ENCODE data around the gene ELMO2. TPM values are rescaled to one million over a fixed set of nuclear protein-coding genes. Genes with fewer than 3 reads are reported as not detected.

ELMO2 gene
- total RNA-seq, 6 experiments from 2014 or later = 14.9 to 22.9 (median 17.4) TPM

DNA sequence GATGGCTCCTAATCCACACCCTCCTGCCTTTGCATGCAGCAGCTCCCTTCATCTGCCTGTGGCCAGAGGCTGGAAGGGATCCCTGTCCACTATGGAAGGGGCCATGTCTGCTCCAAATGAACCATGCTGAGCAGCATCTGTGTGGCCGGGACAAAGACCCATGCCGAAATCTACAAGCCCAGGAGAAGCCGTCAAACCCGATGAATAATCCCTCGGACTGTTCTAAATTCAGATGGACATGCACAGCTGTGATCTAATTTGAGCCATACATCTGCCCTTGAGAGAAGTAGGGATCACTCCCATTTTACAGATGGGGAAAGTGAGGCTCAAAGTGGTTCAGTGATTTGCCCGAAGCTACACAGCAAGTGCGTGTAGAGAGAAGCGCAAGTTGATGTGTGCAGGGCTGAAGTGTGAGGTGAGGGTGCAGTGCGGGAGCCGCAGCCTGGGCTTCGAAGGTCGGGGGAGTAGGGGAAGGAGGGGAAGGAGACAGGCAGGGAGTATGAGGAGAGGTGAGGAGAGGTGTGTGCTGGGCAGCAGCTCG lies 75.5 kb downstream of the ELMO2 start:
- DNase-seq (no peak), ATAC-seq (no peak)
- intact Hi-C loops (cut with DNase I) = no loop called here
- Histone ChIP-seq H3K4me1 (no peaks in the 10 kb centered on the region), H3K27ac (no peak overlapping the region), H3K4me3 (no peak overlapping the region), H3K9me3 (no peaks in the 10 kb centered on the region), H3K36me3 (no peaks in the 10 kb centered on the region), H3K27me3 (no peaks in the 10 kb centered on the region)
- TF ChIP-seq, protein P1, sequence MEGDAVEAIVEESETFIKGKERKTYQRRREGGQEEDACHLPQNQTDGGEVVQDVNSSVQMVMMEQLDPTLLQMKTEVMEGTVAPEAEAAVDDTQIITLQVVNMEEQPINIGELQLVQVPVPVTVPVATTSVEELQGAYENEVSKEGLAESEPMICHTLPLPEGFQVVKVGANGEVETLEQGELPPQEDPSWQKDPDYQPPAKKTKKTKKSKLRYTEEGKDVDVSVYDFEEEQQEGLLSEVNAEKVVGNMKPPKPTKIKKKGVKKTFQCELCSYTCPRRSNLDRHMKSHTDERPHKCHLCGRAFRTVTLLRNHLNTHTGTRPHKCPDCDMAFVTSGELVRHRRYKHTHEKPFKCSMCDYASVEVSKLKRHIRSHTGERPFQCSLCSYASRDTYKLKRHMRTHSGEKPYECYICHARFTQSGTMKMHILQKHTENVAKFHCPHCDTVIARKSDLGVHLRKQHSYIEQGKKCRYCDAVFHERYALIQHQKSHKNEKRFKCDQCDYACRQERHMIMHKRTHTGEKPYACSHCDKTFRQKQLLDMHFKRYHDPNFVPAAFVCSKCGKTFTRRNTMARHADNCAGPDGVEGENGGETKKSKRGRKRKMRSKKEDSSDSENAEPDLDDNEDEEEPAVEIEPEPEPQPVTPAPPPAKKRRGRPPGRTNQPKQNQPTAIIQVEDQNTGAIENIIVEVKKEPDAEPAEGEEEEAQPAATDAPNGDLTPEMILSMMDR (IDR thresholded peaks at IDR 0.05) = no peak
- TF ChIP-seq POLR2A (IDR thresholded peaks at IDR 0.05) = no peak
- 75% methylated on average over 6 of the region's 13 CpGs for WGBS (ENCODE audit: insufficient coverage, low coverage, low lambda C conversion rate, missing lambda C conversion rate)

DNA sequence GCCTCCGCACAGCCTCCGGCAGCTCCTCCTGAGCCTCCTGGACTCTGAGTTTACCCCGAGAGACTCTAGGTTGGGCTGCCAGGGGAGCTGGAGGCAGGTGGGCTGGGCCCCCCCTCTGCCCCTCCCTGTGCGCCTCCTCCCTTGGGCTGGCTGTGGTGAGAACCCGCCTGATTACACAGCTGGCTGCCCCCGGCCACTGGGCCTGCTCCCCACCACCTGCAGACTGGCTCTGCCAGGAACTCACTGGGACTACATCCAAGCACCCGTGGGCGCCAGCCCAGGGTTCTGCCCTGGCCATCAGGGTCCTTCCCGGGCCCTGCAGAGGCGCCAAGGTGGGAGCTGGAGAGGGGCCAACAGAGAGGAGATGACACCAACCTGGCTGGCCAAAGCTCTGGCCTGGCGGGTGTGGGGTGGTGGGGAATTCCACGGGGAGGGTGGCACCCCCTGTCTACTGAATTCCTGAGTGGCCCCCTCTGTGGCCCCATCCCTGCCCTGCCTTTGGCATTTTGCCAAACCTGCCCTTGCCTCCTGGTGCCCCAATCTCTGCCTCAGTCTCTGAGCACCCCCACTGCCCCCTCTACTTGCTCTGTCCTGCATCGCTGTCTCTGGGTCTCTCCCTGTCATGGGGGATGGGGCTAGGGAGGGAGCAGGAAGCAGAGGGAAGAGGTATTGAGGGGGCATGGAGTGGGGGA lies 76.2 kb downstream of the ELMO2 start:
- no peak overlapping the region for H3K27ac ChIP-seq
- intact Hi-C loops (cut with DNase I) = no loop called here
- no peaks in the 10 kb centered on the region for H3K4me1 ChIP-seq
- TF ChIP-seq POLR2A (IDR thresholded peaks at IDR 0.05) = no peak
- TF ChIP-seq, protein P1 (IDR thresholded peaks at IDR 0.05) = no peak
- no peak overlapping the region for H3K4me3 ChIP-seq
- ATAC-seq (peak in 1 of 4 donors; percentile 55), DNase-seq (peak in 1 of 3 donors; percentile 42)
- no peaks in the 10 kb centered on the region for H3K36me3 ChIP-seq
- H3K9me3 ChIP-seq = no peaks in the 10 kb centered on the region
- H3K27me3 ChIP-seq = no peaks in the 10 kb centered on the region
- 34% methylated on average over 7 of the region's 13 CpGs for WGBS (ENCODE audit: insufficient coverage, low coverage, low lambda C conversion rate, missing lambda C conversion rate)

DNA sequence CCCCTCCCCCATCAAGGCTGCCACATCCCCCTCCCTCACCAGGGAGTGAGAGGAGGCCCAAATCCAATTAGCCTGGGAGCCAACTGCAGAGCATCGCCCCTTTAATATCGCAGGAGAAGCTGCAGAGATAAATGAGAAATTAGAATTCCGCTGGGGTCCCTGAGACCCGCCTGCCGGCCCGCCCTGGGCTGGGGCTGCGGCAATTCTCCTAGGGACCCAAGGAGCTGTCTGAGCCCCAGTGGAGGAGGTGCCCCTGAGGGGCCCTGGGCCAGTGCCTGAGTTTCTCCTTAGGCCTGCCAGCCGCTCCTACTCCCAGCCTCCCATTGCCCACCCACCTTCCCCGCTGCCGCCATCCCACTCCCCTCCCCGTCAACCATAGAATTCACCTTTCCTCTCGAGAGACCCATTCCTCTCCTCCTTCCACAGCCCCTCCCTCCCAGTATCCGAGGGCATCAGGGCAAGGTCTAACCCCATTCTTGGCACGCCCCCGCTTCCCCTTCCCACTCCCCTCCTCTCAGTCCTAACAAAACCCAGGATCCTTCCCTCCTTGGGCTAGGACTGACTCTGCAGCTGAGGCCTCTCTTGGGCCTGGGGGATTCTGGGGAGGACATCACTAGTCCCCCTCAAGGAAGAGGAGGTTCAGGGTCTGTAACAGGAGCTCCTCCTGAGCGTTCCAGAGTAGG lies 78.1 kb downstream of the ELMO2 start:
- intact Hi-C loops (cut with DNase I) = no loop called here
- no peak for ATAC-seq
- Histone ChIP-seq H3K9me3 (no peaks in the 10 kb centered on the region), H3K36me3 (no peaks in the 10 kb centered on the region), H3K27ac (no peak overlapping the region), H3K4me3 (no peak overlapping the region), H3K27me3 (no peaks in the 10 kb centered on the region), H3K4me1 (no peaks in the 10 kb centered on the region)
- WGBS (ENCODE audit: insufficient coverage, low coverage, low lambda C conversion rate, missing lambda C conversion rate) = 68% methylated on average over 8 of the region's 16 CpGs
- no peak for DNase-seq
- TF ChIP-seq, protein P1 (IDR thresholded peaks at IDR 0.05) = no peak
- no peak for TF ChIP-seq POLR2A (IDR thresholded peaks at IDR 0.05)

DNA sequence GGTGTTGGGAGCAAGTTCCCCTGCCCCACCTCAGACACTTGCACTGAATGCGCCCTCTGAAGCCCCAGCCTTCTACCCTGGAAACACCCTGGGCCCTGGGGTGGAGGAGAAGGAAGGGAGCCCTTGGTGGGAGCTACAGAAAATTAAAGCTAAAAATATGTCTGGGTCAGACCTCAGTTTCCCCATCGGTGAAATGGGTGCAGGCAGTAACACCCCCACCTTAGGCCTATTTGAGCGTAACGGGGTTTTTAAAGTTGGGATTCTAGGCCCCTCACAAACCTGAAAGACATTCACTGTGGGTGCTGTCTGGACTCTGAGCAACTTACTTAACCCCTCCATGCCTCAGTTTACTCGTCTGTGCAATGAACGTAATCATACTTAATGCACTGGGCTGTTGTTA lies 78.9 kb downstream of the ELMO2 start:
- intact Hi-C loops (cut with DNase I) = no loop called here
- ATAC-seq (no peak), DNase-seq (no peak)
- TF ChIP-seq POLR2A (IDR thresholded peaks at IDR 0.05) = no peak
- TF ChIP-seq, protein P1 (IDR thresholded peaks at IDR 0.05) = no peak
- H3K27me3 ChIP-seq = no peaks in the 10 kb centered on the region
- no peak overlapping the region for H3K27ac ChIP-seq
- H3K36me3 ChIP-seq = no peaks in the 10 kb centered on the region
- no peaks in the 10 kb centered on the region for H3K9me3 ChIP-seq
- H3K4me3 ChIP-seq = no peak overlapping the region
- 79% methylated on average over 4 of the region's 6 CpGs for WGBS (ENCODE audit: insufficient coverage, low coverage, low lambda C conversion rate, missing lambda C conversion rate)
- H3K4me1 ChIP-seq = no peaks in the 10 kb centered on the region
